ENCODE measurements around the gene AFF2.

AFF2 gene

DNA sequence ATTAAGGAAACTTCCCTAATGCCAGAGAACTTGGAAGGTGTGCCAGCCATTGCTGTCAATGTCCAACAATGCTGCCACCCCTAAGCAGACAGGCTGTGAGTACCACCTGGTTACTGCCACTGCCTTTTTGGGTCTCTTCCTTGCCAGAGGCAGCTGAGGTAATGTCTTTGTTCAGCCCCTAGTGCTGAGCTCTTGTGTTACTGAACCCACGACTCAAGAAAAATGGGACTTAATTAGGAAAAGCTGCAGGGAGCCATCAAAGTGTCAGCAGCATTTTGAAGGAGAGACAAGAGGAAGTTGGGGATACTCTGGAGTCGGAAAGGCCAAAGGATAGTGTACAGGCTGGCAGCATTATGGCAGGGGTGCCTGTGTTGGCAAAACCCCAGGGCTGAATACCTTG is 283.7 kb downstream of the AFF2 start:
- H3K36me3 ChIP-seq (ENCODE audit: control insufficient read depth, insufficient read depth, low read length): no peaks in the 10 kb centered on the region
- no CpG with 5 or more reads among the region's 2 CpGs for WGBS (ENCODE audit: insufficient coverage, insufficient read length)
- H3K27me3 ChIP-seq (ENCODE audit: control insufficient read depth, insufficient read depth, low read length): no peaks in the 10 kb centered on the region
- DNase-seq (ENCODE audit: low read depth, low spot score): no peak
- no peaks in the 10 kb centered on the region for H3K9me3 ChIP-seq (ENCODE audit: control insufficient read depth, insufficient read depth, low read length)
- no peak overlapping the region for H3K4me3 ChIP-seq (ENCODE audit: low read length)
- H3K4me1 ChIP-seq (ENCODE audit: control insufficient read depth, insufficient read depth, low read length): peaks cover 3% of the 10 kb centered on the region; the same call in 1 of the 2 replicates
- no peak overlapping the region for H3K27ac ChIP-seq (ENCODE audit: low read length)

GRCh38 chrX:148784856-148785255 is 284.4 kb downstream of the AFF2 start:
- H3K27ac ChIP-seq (ENCODE audit: low read length): no peak overlapping the region
- no peaks in the 10 kb centered on the region for H3K27me3 ChIP-seq (ENCODE audit: control insufficient read depth, insufficient read depth, low read length)

GRCh38 chrX:148785256-148785655 is 284.8 kb downstream of the AFF2 start:
- WGBS (ENCODE audit: insufficient coverage, insufficient read length): no CpG with 5 or more reads among the region's 1 CpG
- DNase-seq (ENCODE audit: low read depth, low spot score): no peak
- H3K36me3 ChIP-seq (ENCODE audit: control insufficient read depth, insufficient read depth, low read length): no peaks in the 10 kb centered on the region
- no peaks in the 10 kb centered on the region for H3K9me3 ChIP-seq (ENCODE audit: control insufficient read depth, insufficient read depth, low read length)
- no peaks in the 10 kb centered on the region for H3K27me3 ChIP-seq (ENCODE audit: control insufficient read depth, insufficient read depth, low read length)
- no peak overlapping the region for H3K27ac ChIP-seq (ENCODE audit: low read length)
- peaks cover 3% of the 10 kb centered on the region; the same call in 1 of the 2 replicates for H3K4me1 ChIP-seq (ENCODE audit: control insufficient read depth, insufficient read depth, low read length)
- no peak overlapping the region for H3K4me3 ChIP-seq (ENCODE audit: low read length)

More at GRCh38 chrX:148784856-148785255, 284.4 kb downstream of the AFF2 start:
- no CpG with 5 or more reads among the region's 9 CpGs for WGBS (ENCODE audit: insufficient coverage, insufficient read length)
- Histone ChIP-seq H3K36me3 (ENCODE audit: control insufficient read depth, insufficient read depth, low read length) (no peaks in the 10 kb centered on the region), H3K9me3 (ENCODE audit: control insufficient read depth, insufficient read depth, low read length) (no peaks in the 10 kb centered on the region), H3K4me3 (ENCODE audit: low read length) (no peak overlapping the region), H3K4me1 (ENCODE audit: control insufficient read depth, insufficient read depth, low read length) (peaks cover 3% of the 10 kb centered on the region; the same call in 1 of the 2 replicates)
- no peak for DNase-seq (ENCODE audit: low read depth, low spot score)

DNA sequence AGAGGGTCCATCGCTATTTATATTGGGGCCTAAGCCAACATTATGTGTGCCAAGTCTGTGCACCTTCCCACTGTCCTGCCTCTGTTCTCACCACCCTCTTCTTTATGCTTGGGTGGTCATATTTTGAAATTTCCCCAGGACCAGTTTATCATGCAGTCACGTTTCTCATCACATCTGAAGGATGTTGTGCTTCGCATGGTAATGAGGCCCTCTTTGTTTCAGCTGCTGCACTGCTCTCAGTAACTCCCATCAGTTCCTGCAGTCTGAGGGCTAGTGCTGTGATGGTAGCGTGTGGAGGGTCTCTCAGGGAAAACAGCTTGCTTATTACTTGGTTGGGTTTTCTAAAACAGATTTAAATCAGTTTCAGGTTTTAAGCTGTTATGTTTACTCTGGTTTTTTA is 288.0 kb downstream of the AFF2 start:
- no peak for DNase-seq (ENCODE audit: low read depth, low spot score)
- Histone ChIP-seq H3K27ac (ENCODE audit: low read length) (no peak overlapping the region), H3K4me3 (ENCODE audit: low read length) (no peak overlapping the region)

DNA sequence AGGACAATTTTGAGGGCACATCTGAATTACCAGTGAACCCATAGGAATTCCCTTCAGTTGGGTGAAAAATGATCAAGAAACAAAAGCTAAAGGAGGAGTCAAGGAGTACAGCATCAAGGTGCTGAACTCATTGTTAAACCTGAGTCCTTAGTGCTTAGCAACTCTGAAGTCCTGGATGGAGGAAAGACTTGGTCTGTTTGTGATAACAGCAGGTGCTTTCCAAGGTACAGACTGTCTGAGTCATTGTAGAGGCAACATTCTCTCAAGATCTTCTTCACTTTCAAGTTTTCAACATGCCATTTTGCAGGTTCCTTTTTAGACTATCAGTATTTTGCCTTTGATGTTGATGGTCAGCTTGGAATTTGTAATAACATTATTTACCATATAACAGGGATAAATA is 293.9 kb downstream of the AFF2 start:
- Histone ChIP-seq H3K9me3 (ENCODE audit: control insufficient read depth, insufficient read depth, low read length) (no peaks in the 10 kb centered on the region), H3K36me3 (ENCODE audit: control insufficient read depth, insufficient read depth, low read length) (no peaks in the 10 kb centered on the region), H3K27ac (ENCODE audit: low read length) (no peak overlapping the region), H3K27me3 (ENCODE audit: control insufficient read depth, insufficient read depth, low read length) (no peaks in the 10 kb centered on the region), H3K4me1 (ENCODE audit: control insufficient read depth, insufficient read depth, low read length) (no peaks in the 10 kb centered on the region), H3K4me3 (ENCODE audit: low read length) (no peak overlapping the region)
- no peak for DNase-seq (ENCODE audit: low read depth, low spot score)

More for the DNA sequence above, 288.0 kb downstream of the AFF2 start:
- no peaks in the 10 kb centered on the region for H3K36me3 ChIP-seq (ENCODE audit: control insufficient read depth, insufficient read depth, low read length)
- H3K9me3 ChIP-seq (ENCODE audit: control insufficient read depth, insufficient read depth, low read length): no peaks in the 10 kb centered on the region
- no peaks in the 10 kb centered on the region for H3K27me3 ChIP-seq (ENCODE audit: control insufficient read depth, insufficient read depth, low read length)
- peaks cover 3% of the 10 kb centered on the region; the same call in 1 of the 2 replicates for H3K4me1 ChIP-seq (ENCODE audit: control insufficient read depth, insufficient read depth, low read length)
- WGBS (ENCODE audit: insufficient coverage, insufficient read length): no CpG with 5 or more reads among the region's 4 CpGs

DNA sequence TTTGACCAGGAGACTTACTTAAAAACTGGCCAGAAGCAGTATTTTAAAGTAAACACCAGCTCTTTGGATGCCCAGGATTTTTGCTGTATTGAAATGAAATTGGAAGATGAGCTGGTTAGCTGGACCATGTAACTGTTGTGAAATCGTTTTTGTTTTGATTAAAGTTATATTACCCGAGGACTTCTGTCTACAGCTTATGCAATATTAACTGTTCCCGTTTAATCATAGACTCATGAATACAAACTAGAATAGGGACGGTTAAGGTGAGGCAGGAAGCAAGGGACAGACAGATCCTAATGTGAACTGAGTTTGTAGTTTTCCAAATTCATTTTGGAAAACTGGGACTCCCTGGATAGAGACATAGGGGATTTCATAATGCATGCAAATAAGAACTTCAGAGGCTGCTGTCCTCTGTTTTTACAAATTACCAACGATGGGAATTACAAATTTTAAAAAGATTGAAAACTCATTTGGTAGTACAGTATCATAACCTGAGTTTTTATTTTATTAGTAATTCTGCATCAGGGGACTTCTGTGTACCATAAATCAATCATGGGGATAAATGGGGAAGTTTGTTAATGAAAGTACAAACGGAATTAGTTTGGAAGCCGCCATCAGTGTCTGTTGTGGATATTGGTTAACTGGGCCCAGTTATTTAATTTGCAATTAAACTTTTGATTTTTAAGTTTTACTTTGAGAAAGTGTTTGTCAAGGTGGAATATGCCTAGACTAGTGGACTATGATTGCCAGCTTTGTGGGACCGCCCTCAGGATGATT is 304.4 kb downstream of the AFF2 start:
- no peak for DNase-seq (ENCODE audit: low read depth, low spot score)
- H3K36me3 ChIP-seq (ENCODE audit: control insufficient read depth, insufficient read depth, low read length): no peaks in the 10 kb centered on the region
- H3K4me3 ChIP-seq (ENCODE audit: low read length): no peak overlapping the region
- no peak overlapping the region for H3K27ac ChIP-seq (ENCODE audit: low read length)
- no peaks in the 10 kb centered on the region; the same call in 1 of the 2 replicates for H3K4me1 ChIP-seq (ENCODE audit: control insufficient read depth, insufficient read depth, low read length)
- no CpG with 5 or more reads among the region's 8 CpGs for WGBS (ENCODE audit: insufficient coverage, insufficient read length)
- H3K27me3 ChIP-seq (ENCODE audit: control insufficient read depth, insufficient read depth, low read length): no peaks in the 10 kb centered on the region
- no peaks in the 10 kb centered on the region for H3K9me3 ChIP-seq (ENCODE audit: control insufficient read depth, insufficient read depth, low read length)

- Histone ChIP-seq H3K4me3 (ENCODE audit: low read length) (no peak overlapping the region), H3K36me3 (ENCODE audit: control insufficient read depth, insufficient read depth, low read length) (no peaks in the 10 kb centered on the region), H3K4me1 (ENCODE audit: control insufficient read depth, insufficient read depth, low read length) (no peaks in the 10 kb centered on the region; the same call in 1 of the 2 replicates), H3K9me3 (ENCODE audit: control insufficient read depth, insufficient read depth, low read length) (no peaks in the 10 kb centered on the region), H3K27ac (ENCODE audit: low read length) (no peak overlapping the region), H3K27me3 (ENCODE audit: control insufficient read depth, insufficient read depth, low read length) (no peaks in the 10 kb centered on the region)
- no CpG with 5 or more reads among the region's 17 CpGs for WGBS (ENCODE audit: insufficient coverage, insufficient read length)
- no peak for DNase-seq (ENCODE audit: low read depth, low spot score)
These were observed 305.9 kb downstream of the AFF2 start for GRCh38 chrX:148806145-148806870.

- Histone ChIP-seq H3K27me3 (ENCODE audit: control insufficient read depth, insufficient read depth, low read length) (no peaks in the 10 kb centered on the region), H3K27ac (ENCODE audit: low read length) (no peak overlapping the region), H3K9me3 (ENCODE audit: control insufficient read depth, insufficient read depth, low read length) (no peaks in the 10 kb centered on the region), H3K4me3 (ENCODE audit: low read length) (no peak overlapping the region), H3K36me3 (ENCODE audit: control insufficient read depth, insufficient read depth, low read length) (no peaks in the 10 kb centered on the region), H3K4me1 (ENCODE audit: control insufficient read depth, insufficient read depth, low read length) (no peaks in the 10 kb centered on the region; the same call in 1 of the 2 replicates)
- no CpG with 5 or more reads among the region's 6 CpGs for WGBS (ENCODE audit: insufficient coverage, insufficient read length)
- no peak for DNase-seq (ENCODE audit: low read depth, low spot score)
These were observed 308.4 kb downstream of the AFF2 start for GRCh38 chrX:148808833-148809232.

DNA sequence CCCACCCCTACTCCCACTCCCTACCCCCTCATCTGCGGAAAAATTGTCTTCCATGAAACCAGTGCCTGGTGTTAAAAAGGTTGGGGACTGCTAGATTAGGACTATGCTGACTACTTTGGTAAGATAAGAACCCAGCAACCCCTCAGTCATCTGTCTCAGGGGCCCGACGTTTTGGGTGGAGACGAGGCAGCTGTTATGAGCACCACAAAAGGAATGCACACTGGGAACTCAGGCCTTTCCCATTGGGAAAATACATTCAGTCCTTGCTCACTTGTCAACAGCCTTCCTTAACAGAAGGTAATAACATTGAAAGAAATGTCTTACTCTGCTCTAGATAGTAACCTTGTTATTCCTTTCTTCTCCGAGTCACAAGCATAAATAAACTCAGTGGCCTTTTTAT is 310.8 kb downstream of the AFF2 start:
- Histone ChIP-seq H3K4me1 (ENCODE audit: control insufficient read depth, insufficient read depth, low read length) (no peaks in the 10 kb centered on the region), H3K27me3 (ENCODE audit: control insufficient read depth, insufficient read depth, low read length) (no peaks in the 10 kb centered on the region), H3K4me3 (ENCODE audit: low read length) (no peak overlapping the region), H3K27ac (ENCODE audit: low read length) (no peak overlapping the region), H3K9me3 (ENCODE audit: control insufficient read depth, insufficient read depth, low read length) (no peaks in the 10 kb centered on the region), H3K36me3 (ENCODE audit: control insufficient read depth, insufficient read depth, low read length) (no peaks in the 10 kb centered on the region)
- WGBS (ENCODE audit: insufficient coverage, insufficient read length): no CpG with 5 or more reads among the region's 5 CpGs
- no peak for DNase-seq (ENCODE audit: low read depth, low spot score)

GRCh38 chrX:148813422-148813821 is 313.0 kb downstream of the AFF2 start:
- Histone ChIP-seq H3K4me1 (ENCODE audit: control insufficient read depth, insufficient read depth, low read length) (no peaks in the 10 kb centered on the region), H3K36me3 (ENCODE audit: control insufficient read depth, insufficient read depth, low read length) (no peaks in the 10 kb centered on the region), H3K9me3 (ENCODE audit: control insufficient read depth, insufficient read depth, low read length) (no peaks in the 10 kb centered on the region), H3K27me3 (ENCODE audit: control insufficient read depth, insufficient read depth, low read length) (no peaks in the 10 kb centered on the region), H3K4me3 (ENCODE audit: low read length) (no peak overlapping the region), H3K27ac (ENCODE audit: low read length) (no peak overlapping the region)
- WGBS (ENCODE audit: insufficient coverage, insufficient read length): no CpG with 5 or more reads among the region's 1 CpG
- DNase-seq (ENCODE audit: low read depth, low spot score): no peak
